ENCODE results near the gene SFTPB.
A peak's percentile ranks its signal among the peaks of the same experiment; 100 is the strongest.
"Not testable (repeated sequence)": the region's sequence is repeated elsewhere in the genome, so short reads cannot be mapped to it uniquely, and the experiment has no call there.

SFTPB gene

GRCh38 chr2:85668009-85668856 lies at the start of gene SFTPB:
Gene SFTPB, minus strand, starts transcription at chr2:85668199. Its CDS starts 16 bp downstream, at chr2:85668183.
- Mint-ChIP-seq H3K27me3 (ENCODE audit: low read depth) (peaks cover 1% of the 10 kb centered on the region), H3K27ac (no peak within 1 kb of the TSS), H3K36me3 (ENCODE audit: low read depth) (no peaks in the 10 kb centered on the region), H3K4me3 (no peak within 1 kb of the TSS), H3K9me3 (no peaks in the 10 kb centered on the region), H3K4me1 (ENCODE audit: low read depth) (no peaks in the 10 kb centered on the region)
- no peak for DNase-seq (ENCODE audit: low spot score)

GRCh38 chr2:85717308-85718008 lies 49.5 kb upstream of the SFTPB start:
- H3K27ac Mint-ChIP-seq: no peak overlapping the region
- H3K36me3 Mint-ChIP-seq (ENCODE audit: low read depth): no peaks in the 10 kb centered on the region
- peaks cover 15% of the 10 kb centered on the region for H3K4me1 Mint-ChIP-seq (ENCODE audit: low read depth)
- peaks cover 23% of the 10 kb centered on the region for H3K27me3 Mint-ChIP-seq (ENCODE audit: low read depth)
- DNase-seq (ENCODE audit: low spot score): no peak
- peaks cover 8% of the 10 kb centered on the region for H3K9me3 Mint-ChIP-seq
- no peak overlapping the region for H3K4me3 Mint-ChIP-seq

- H3K4me1 Mint-ChIP-seq (ENCODE audit: low read depth): peaks cover 15% of the 10 kb centered on the region
- H3K27me3 Mint-ChIP-seq (ENCODE audit: low read depth): peaks cover 23% of the 10 kb centered on the region
- H3K4me3 Mint-ChIP-seq: no peak overlapping the region
- H3K36me3 Mint-ChIP-seq (ENCODE audit: low read depth): no peaks in the 10 kb centered on the region
- no peak for DNase-seq (ENCODE audit: low spot score)
- H3K9me3 Mint-ChIP-seq: peaks cover 8% of the 10 kb centered on the region
- H3K27ac Mint-ChIP-seq: no peak overlapping the region
Measured at GRCh38 chr2:85716346-85716914, 48.4 kb upstream of the SFTPB start.

GRCh38 chr2:85714841-85715240 lies 46.8 kb upstream of the SFTPB start:
- H3K27ac Mint-ChIP-seq: no peak overlapping the region
- DNase-seq (ENCODE audit: low spot score): no peak
- H3K4me3 Mint-ChIP-seq: no peak overlapping the region
- H3K27me3 Mint-ChIP-seq (ENCODE audit: low read depth): peaks cover 19% of the 10 kb centered on the region
- H3K36me3 Mint-ChIP-seq (ENCODE audit: low read depth): no peaks in the 10 kb centered on the region
- peaks cover 17% of the 10 kb centered on the region for H3K4me1 Mint-ChIP-seq (ENCODE audit: low read depth)
- no peaks in the 10 kb centered on the region for H3K9me3 Mint-ChIP-seq

GRCh38 chr2:85714421-85714820 lies 46.4 kb upstream of the SFTPB start:
- not testable (repeated sequence) for H3K4me3 Mint-ChIP-seq; H3K36me3 Mint-ChIP-seq (ENCODE audit: low read depth); H3K9me3 Mint-ChIP-seq; H3K27ac Mint-ChIP-seq; DNase-seq (ENCODE audit: low spot score)
- H3K27me3 Mint-ChIP-seq (ENCODE audit: low read depth): peaks cover 20% of the 10 kb centered on the region
- H3K4me1 Mint-ChIP-seq (ENCODE audit: low read depth): peaks cover 18% of the 10 kb centered on the region

GRCh38 chr2:85713836-85714235 lies 45.8 kb upstream of the SFTPB start:
- H3K36me3 Mint-ChIP-seq (ENCODE audit: low read depth): no peaks in the 10 kb centered on the region

GRCh38 chr2:85712849-85713612 lies 45.0 kb upstream of the SFTPB start:
- Mint-ChIP-seq H3K4me1 (ENCODE audit: low read depth) (peaks cover 23% of the 10 kb centered on the region), H3K27me3 (ENCODE audit: low read depth) (peaks cover 21% of the 10 kb centered on the region), H3K27ac (no peak overlapping the region), H3K36me3 (ENCODE audit: low read depth) (no peaks in the 10 kb centered on the region), H3K9me3 (no peaks in the 10 kb centered on the region), H3K4me3 (no peak overlapping the region)
- DNase-seq (ENCODE audit: low spot score): no peak

More at GRCh38 chr2:85713836-85714235, 45.8 kb upstream of the SFTPB start:
- Mint-ChIP-seq H3K4me3 (no peak overlapping the region), H3K4me1 (ENCODE audit: low read depth) (peaks cover 21% of the 10 kb centered on the region), H3K27ac (no peak overlapping the region), H3K9me3 (no peaks in the 10 kb centered on the region), H3K27me3 (ENCODE audit: low read depth) (peaks cover 22% of the 10 kb centered on the region)
- no peak for DNase-seq (ENCODE audit: low spot score)

GRCh38 chr2:85712336-85712735 lies 44.3 kb upstream of the SFTPB start:
- Mint-ChIP-seq H3K36me3 (ENCODE audit: low read depth) (no peaks in the 10 kb centered on the region), H3K27me3 (ENCODE audit: low read depth) (peaks cover 16% of the 10 kb centered on the region), H3K27ac (no peak overlapping the region), H3K4me3 (no peak overlapping the region), H3K9me3 (no peaks in the 10 kb centered on the region), H3K4me1 (ENCODE audit: low read depth) (peaks cover 28% of the 10 kb centered on the region)
- no peak for DNase-seq (ENCODE audit: low spot score)

- Mint-ChIP-seq H3K9me3 (no peaks in the 10 kb centered on the region), H3K27ac (no peak overlapping the region), H3K4me3 (no peak overlapping the region), H3K4me1 (ENCODE audit: low read depth) (peaks cover 34% of the 10 kb centered on the region), H3K36me3 (ENCODE audit: low read depth) (no peaks in the 10 kb centered on the region), H3K27me3 (ENCODE audit: low read depth) (peaks cover 14% of the 10 kb centered on the region)
- DNase-seq (ENCODE audit: low spot score): no peak
Measured at GRCh38 chr2:85711578-85712060, 43.6 kb upstream of the SFTPB start.

- Mint-ChIP-seq H3K27me3 (ENCODE audit: low read depth) (peaks cover 7% of the 10 kb centered on the region), H3K4me1 (ENCODE audit: low read depth) (peaks cover 36% of the 10 kb centered on the region), H3K27ac (no peak overlapping the region), H3K4me3 (no peak overlapping the region), H3K36me3 (ENCODE audit: low read depth) (no peaks in the 10 kb centered on the region), H3K9me3 (no peaks in the 10 kb centered on the region)
- no peak for DNase-seq (ENCODE audit: low spot score)
Measured at GRCh38 chr2:85710687-85711577, 42.9 kb upstream of the SFTPB start.

- H3K27me3 Mint-ChIP-seq (ENCODE audit: low read depth): peaks cover 6% of the 10 kb centered on the region
- no peak for DNase-seq (ENCODE audit: low spot score)
Measured at GRCh38 chr2:85709401-85709811, 41.4 kb upstream of the SFTPB start.

GRCh38 chr2:85708641-85709040 lies 40.6 kb upstream of the SFTPB start:
- no peaks in the 10 kb centered on the region for H3K36me3 Mint-ChIP-seq (ENCODE audit: low read depth)
- H3K27me3 Mint-ChIP-seq (ENCODE audit: low read depth): peaks cover 9% of the 10 kb centered on the region
- no peaks in the 10 kb centered on the region for H3K9me3 Mint-ChIP-seq
- H3K27ac Mint-ChIP-seq: no peak overlapping the region
- peaks cover 39% of the 10 kb centered on the region for H3K4me1 Mint-ChIP-seq (ENCODE audit: low read depth)
- no peak for DNase-seq (ENCODE audit: low spot score)
- H3K4me3 Mint-ChIP-seq: no peak overlapping the region

More at GRCh38 chr2:85709401-85709811, 41.4 kb upstream of the SFTPB start:
- H3K4me3 Mint-ChIP-seq: no peak overlapping the region
- no peaks in the 10 kb centered on the region for H3K9me3 Mint-ChIP-seq
- no peak overlapping the region for H3K27ac Mint-ChIP-seq
- peaks cover 40% of the 10 kb centered on the region for H3K4me1 Mint-ChIP-seq (ENCODE audit: low read depth)
- H3K36me3 Mint-ChIP-seq (ENCODE audit: low read depth): no peaks in the 10 kb centered on the region

- H3K4me1 Mint-ChIP-seq (ENCODE audit: low read depth): peaks cover 51% of the 10 kb centered on the region
- H3K36me3 Mint-ChIP-seq (ENCODE audit: low read depth): no peaks in the 10 kb centered on the region
- H3K9me3 Mint-ChIP-seq: no peaks in the 10 kb centered on the region
- peak; percentile 79 for DNase-seq (ENCODE audit: low spot score)
- peaks cover 16% of the 10 kb centered on the region for H3K27me3 Mint-ChIP-seq (ENCODE audit: low read depth)
- H3K27ac Mint-ChIP-seq: peak overlapping the region; percentile 84
- peak overlapping the region; percentile 18 for H3K4me3 Mint-ChIP-seq
Measured at GRCh38 chr2:85707304-85707703, 39.3 kb upstream of the SFTPB start.

Data from T-helper 2 cell treated with Interferon-gamma antibody and Interleukin-4, amounts not matched to agents 5 μg/mL and 100 μg/mL, for 36 hours (primary cell).